Duodenal mucosa (tissue), 2 donors: ENCODE results near the gene USF1.

ENCODE experiments used
- H3K27ac ChIP-seq: one replicate; pipeline ENCODE4 v1.7.0; 2013; ENCODE audit warnings: low read depth, low read length
- H3K27me3 ChIP-seq, 2 donors: one replicate each; pipeline ENCODE4 v1.7.0; 2013; ENCODE audit warnings: low read length in 2 of 2, control low read depth in 1 of 2; ENCODE audit not compliant: insufficient read depth in 2 of 2, control insufficient read depth in 1 of 2
- H3K36me3 ChIP-seq, 2 donors: one replicate each; pipeline ENCODE4 v1.7.0; 2013; ENCODE audit warnings: low read length in 2 of 2, control low read depth in 1 of 2; ENCODE audit not compliant: insufficient read depth in 2 of 2, control insufficient read depth in 1 of 2
- H3K4me1 ChIP-seq, 2 donors: one replicate each; pipeline ENCODE4 v1.7.0; 2013; ENCODE audit warnings: low read length in 2 of 2, control low read depth in 1 of 2; ENCODE audit not compliant: insufficient read depth in 2 of 2, control insufficient read depth in 1 of 2
- H3K4me3 ChIP-seq, 2 donors: one replicate each; pipeline ENCODE4 v1.7.0; 2013; ENCODE audit warnings: low read length in 2 of 2, low read depth in 1 of 2
- H3K9ac ChIP-seq, 2 donors: one replicate each; pipeline ENCODE4 v1.7.0; 2013; ENCODE audit warnings: low read length in 2 of 2, low read depth in 1 of 2
- H3K9me3 ChIP-seq, 2 donors: one replicate each; pipeline ENCODE4 v1.7.0; 2013; ENCODE audit warnings: low read length in 2 of 2, control low read depth in 1 of 2; ENCODE audit not compliant: control insufficient read depth in 1 of 2

The USF1 gene

GRCh38 chr1:161079436-161080110 is 33.8 kb upstream of the USF1 start:
- Histone ChIP-seq H3K4me1 (peaks cover 9 to 26% of the 10 kb centered on the region in 2 donors), H3K27ac (no peak overlapping the region), H3K36me3 (no peaks in the 10 kb centered on the region), H3K27me3 (no peaks in the 10 kb centered on the region), H3K9ac (no peak overlapping the region), H3K4me3 (no peak overlapping the region), H3K9me3 (no peaks in the 10 kb centered on the region)

GRCh38 chr1:161077426-161077825 is 31.6 kb upstream of the USF1 start:
- Histone ChIP-seq H3K27me3 (no peaks in the 10 kb centered on the region), H3K9ac (no peak overlapping the region), H3K9me3 (no peaks in the 10 kb centered on the region), H3K36me3 (no peaks in the 10 kb centered on the region), H3K4me3 (no peak overlapping the region), H3K27ac (no peak overlapping the region), H3K4me1 (peaks cover 0 to 8% of the 10 kb centered on the region in 2 donors)

- Histone ChIP-seq H3K9me3 (no peaks in the 10 kb centered on the region), H3K9ac (no peak overlapping the region), H3K27ac (no peak overlapping the region), H3K36me3 (no peaks in the 10 kb centered on the region), H3K4me1 (peaks cover 0 to 8% of the 10 kb centered on the region in 2 donors), H3K4me3 (no peak overlapping the region), H3K27me3 (no peaks in the 10 kb centered on the region)
Measured at GRCh38 chr1:161076410-161076809, 30.6 kb upstream of the USF1 start.

GRCh38 chr1:161074676-161075368 is 29.0 kb upstream of the USF1 start:
- H3K27ac ChIP-seq: no peak overlapping the region
- no peaks in the 10 kb centered on the region for H3K27me3 ChIP-seq
- H3K4me1 ChIP-seq: no peaks in the 10 kb centered on the region
- H3K36me3 ChIP-seq: no peaks in the 10 kb centered on the region
- no peak overlapping the region for H3K4me3 ChIP-seq
- no peaks in the 10 kb centered on the region for H3K9me3 ChIP-seq
- no peak overlapping the region for H3K9ac ChIP-seq

DNA sequence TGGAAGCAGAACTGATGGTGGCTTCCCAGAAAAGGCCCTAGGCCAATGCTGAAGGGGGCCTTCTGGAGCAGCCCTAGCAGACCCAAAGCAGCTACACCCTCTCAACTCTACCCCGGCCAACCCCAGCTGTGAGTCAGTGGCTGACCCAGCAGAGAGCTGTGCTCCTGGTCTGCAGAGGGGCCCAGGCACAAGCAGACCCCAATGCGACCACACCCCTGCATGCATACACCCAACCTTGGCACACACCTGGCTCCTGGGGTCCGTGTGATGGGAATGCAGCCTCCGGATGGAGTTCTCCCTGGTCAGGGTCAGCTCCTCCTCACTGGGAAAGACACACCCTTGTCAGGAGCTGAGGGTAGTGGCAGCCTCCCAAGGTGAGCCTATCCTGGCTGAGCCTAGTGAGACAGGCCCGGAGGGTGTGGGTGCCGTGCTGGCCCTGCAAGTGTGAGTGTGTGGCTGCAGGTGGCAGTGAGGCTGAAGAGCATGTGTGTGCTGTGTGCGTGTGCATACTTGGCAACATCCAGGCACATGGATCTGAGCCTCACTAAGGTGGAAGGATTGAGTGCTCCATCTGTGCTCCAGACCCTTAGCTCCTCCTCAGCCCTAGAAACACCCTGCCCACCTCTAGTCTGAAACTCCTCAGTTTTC is 27.8 kb upstream of the USF1 start:
- Histone ChIP-seq H3K9me3 (no peaks in the 10 kb centered on the region), H3K9ac (no peak overlapping the region), H3K36me3 (no peaks in the 10 kb centered on the region), H3K4me3 (no peak overlapping the region), H3K27ac (no peak overlapping the region), H3K27me3 (no peaks in the 10 kb centered on the region), H3K4me1 (no peaks in the 10 kb centered on the region)

DNA sequence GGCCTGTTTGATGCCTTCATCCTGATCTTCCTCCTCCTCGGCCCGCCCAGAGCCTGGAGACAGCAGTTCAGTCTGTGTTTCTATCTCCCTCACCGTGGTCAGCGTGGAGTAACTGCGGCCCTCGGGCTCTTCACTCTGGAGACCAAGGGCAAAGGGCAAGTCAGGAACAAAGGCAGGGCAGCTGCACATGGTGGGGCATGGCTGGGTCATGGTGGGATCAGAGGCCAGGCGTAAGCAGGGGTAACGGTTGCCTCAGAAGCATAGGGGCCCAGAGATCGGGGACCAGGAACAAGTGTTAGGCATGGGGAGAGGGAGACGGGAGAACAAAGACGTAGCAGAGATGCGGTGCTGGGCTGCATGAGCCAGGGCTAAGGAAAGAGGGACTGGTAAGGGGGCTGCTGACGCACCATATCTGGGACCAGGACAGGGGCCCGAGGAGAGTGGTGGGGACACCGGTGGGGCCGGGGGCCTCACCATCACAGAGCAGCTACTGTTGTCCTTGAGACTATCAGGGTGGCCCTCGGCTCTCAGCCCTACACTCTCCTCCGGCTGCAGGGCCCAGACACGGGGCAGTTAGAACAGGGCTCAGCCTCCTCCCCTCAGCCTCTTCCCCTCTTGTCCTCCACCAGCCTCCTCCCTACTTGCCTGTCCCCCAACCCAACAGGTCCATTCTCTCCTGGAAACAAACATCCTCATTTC is 27.1 kb upstream of the USF1 start:
- H3K4me3 ChIP-seq: no peak overlapping the region
- no peaks in the 10 kb centered on the region for H3K9me3 ChIP-seq
- H3K4me1 ChIP-seq: peaks cover 0 to 4% of the 10 kb centered on the region in 2 donors
- no peaks in the 10 kb centered on the region for H3K27me3 ChIP-seq
- H3K36me3 ChIP-seq: no peaks in the 10 kb centered on the region
- H3K27ac ChIP-seq: no peak overlapping the region
- no peak overlapping the region for H3K9ac ChIP-seq

DNA sequence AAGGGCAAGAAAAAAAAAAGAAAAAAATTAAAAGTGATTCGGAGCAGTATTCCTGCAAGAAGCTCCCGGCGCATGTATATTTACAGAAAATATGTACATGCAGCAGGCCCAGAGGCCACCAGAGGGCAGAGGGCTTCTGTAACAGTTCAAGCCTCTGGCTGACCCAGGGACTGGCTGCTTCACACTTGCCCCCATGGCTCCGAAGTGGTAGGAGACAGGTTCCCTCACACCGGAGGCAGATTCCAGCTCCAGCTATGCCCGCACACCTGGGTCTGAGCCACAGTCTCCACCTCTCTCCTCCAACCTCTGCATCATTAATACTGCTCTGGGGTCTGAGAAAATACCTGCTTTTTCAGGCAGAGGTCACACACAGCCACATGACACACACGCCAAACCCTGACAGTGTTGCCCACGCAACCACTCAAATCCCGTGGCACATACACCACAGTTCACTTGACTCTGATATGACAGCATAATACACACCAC is 26.2 kb upstream of the USF1 start:
- Histone ChIP-seq H3K9ac (no peak overlapping the region), H3K4me3 (no peak overlapping the region), H3K4me1 (peaks cover 0 to 8% of the 10 kb centered on the region in 2 donors), H3K27me3 (no peaks in the 10 kb centered on the region), H3K36me3 (no peaks in the 10 kb centered on the region), H3K9me3 (no peaks in the 10 kb centered on the region), H3K27ac (no peak overlapping the region)

DNA sequence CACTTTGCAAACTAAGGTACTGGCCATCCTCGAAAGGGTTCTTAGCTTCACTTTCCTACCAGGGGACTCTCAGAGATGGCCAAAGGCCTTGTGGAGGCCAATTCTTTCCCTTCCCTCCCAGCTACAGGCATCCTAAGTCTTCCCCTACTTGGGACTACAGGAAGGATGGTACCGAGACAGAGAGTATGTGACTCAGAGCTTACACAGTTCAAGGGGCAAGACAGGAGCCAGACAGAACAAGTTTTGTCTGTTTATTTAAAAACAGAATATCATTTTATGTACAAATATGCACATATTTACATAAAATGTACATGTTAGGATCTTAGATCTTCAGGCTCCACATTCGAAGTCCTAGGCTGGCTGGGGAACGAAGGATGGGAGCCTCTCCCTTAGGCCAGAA is 25.0 kb upstream of the USF1 start:
- Histone ChIP-seq H3K36me3 (no peaks in the 10 kb centered on the region), H3K27ac (no peak overlapping the region)

DNA sequence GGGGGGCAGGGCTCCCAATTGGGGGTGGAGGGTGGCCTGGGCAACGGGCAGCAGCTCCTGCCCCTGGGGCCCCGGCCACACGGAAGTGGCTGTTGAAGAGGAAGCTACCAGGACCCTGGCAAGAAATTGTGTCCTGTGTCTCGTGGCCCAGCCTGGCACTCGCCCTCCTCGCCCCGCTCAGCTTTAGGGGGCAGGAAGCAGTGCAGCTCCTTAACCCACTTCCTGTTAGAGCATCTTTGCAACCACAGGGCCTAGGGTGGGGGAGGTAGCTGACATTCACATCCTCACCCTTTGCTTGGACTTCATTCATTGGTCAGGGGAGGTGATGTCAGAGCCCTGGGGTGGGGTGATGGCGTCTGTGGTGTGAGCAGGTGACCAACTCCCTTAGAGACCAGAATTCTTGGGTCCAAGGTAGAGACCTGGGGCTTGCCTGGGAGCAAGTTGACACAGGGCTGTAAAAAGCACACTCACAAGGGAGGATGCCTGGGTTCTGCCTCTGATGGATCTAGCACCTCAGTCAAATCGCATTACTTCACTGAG is 24.0 kb upstream of the USF1 start, which contains the start of gene ARHGAP30:
Gene ARHGAP30, minus strand, starts transcription at position 161 of the 540 bp plus-strand sequence. CDS start 267 bp downstream, outside the sequence.
- peak within 1 kb of the TSS; percentile 69 to 70 for H3K4me3 ChIP-seq
- H3K9me3 ChIP-seq: no peaks in the 10 kb centered on the region
- no peaks in the 10 kb centered on the region for H3K36me3 ChIP-seq
- no peaks in the 10 kb centered on the region for H3K27me3 ChIP-seq
- peaks cover 0 to 8% of the 10 kb centered on the region in 2 donors for H3K4me1 ChIP-seq
- peak within 1 kb of the TSS; percentile 60 to 62 for H3K9ac ChIP-seq
- H3K27ac ChIP-seq: peak within 1 kb of the TSS; percentile 65

More for the DNA sequence above, 25.0 kb upstream of the USF1 start:
- H3K4me1 ChIP-seq: peaks cover 0 to 8% of the 10 kb centered on the region in 2 donors
- no peaks in the 10 kb centered on the region for H3K9me3 ChIP-seq
- H3K9ac ChIP-seq: no peak overlapping the region
- H3K4me3 ChIP-seq: no peak overlapping the region
- no peaks in the 10 kb centered on the region for H3K27me3 ChIP-seq
